Measurements from ENCODE around the gene DCC.
A peak's percentile ranks its signal among the peaks of the same experiment; 100 is the strongest.

DCC gene

GRCh38 chr18:53426666-53427184 lies 1086.7 kb downstream of the DCC start:
- TF ChIP-seq, protein P1, sequence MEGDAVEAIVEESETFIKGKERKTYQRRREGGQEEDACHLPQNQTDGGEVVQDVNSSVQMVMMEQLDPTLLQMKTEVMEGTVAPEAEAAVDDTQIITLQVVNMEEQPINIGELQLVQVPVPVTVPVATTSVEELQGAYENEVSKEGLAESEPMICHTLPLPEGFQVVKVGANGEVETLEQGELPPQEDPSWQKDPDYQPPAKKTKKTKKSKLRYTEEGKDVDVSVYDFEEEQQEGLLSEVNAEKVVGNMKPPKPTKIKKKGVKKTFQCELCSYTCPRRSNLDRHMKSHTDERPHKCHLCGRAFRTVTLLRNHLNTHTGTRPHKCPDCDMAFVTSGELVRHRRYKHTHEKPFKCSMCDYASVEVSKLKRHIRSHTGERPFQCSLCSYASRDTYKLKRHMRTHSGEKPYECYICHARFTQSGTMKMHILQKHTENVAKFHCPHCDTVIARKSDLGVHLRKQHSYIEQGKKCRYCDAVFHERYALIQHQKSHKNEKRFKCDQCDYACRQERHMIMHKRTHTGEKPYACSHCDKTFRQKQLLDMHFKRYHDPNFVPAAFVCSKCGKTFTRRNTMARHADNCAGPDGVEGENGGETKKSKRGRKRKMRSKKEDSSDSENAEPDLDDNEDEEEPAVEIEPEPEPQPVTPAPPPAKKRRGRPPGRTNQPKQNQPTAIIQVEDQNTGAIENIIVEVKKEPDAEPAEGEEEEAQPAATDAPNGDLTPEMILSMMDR (IDR thresholded peaks at IDR 0.05; ENCODE audit: low read depth, low read length): no peak
- DNase-seq: peak; percentile 13

DNA sequence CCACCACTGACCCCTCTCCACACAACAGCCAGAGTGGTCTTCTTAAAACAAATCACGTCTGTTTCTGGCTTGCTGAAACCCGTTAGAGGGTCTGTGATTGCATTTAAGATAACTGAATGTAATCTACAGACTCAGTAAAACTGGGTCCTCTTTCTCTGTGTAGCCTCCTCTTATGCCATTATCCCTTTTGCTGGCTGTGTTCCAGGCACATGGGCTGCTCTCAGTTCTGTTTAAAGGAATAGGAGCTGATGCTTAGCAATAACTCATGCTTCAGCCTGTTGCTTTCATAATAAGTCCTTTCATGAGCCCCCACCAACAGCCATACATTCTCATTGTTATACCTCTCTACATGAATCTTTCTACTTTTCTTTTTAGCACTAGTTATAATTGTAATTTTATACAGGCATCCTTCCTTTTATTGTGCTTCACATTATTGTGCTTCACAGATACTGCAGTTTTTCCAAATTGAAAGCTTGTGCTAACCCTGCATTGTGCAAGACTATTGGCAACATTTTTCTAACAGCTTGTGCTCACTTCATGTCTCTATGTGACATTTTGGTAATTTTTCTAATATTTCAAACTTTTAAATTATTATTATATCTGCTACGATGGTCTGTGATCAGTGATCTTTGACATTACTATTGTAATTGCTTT lies 1101.9 kb downstream of the DCC start:
- Histone ChIP-seq H3K9me3 (no peaks in the 10 kb centered on the region), H3K4me3 (ENCODE audit: low read depth, low read length) (no peak overlapping the region), H3K27me3 (no peaks in the 10 kb centered on the region), H3K36me3 (no peaks in the 10 kb centered on the region), H3K4me1 (peaks cover 4% of the 10 kb centered on the region; the same call in 1 of the 2 replicates)
- DNase-seq: peak; percentile 31
- TF ChIP-seq, protein P1 (IDR thresholded peaks at IDR 0.05; ENCODE audit: low read depth, low read length): no peak

More at GRCh38 chr18:53426666-53427184, 1086.7 kb downstream of the DCC start:
- H3K4me1 ChIP-seq: no peaks in the 10 kb centered on the region
- no peak overlapping the region for H3K4me3 ChIP-seq (ENCODE audit: low read depth, low read length)
- no peaks in the 10 kb centered on the region for H3K9me3 ChIP-seq
- no peaks in the 10 kb centered on the region for H3K36me3 ChIP-seq
- no peaks in the 10 kb centered on the region for H3K27me3 ChIP-seq

DNA sequence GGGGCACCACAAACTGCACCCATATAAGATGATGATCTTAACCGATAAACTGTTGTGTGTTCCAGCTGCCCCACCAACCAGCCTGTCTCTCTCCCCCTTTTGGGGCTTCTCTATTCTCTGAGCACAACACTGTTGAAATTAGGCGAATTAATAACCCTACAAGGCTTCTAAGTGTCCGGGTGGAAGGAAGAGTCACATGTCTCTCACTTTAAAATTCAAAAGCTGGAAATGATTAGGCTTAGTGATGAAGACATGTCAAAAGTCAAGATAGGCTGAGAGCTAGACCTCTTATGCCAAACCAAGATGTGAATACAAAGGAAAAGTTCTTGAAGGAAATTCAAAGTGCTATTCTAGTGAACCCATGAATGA lies 1102.4 kb downstream of the DCC start:
- Histone ChIP-seq H3K4me3 (ENCODE audit: low read depth, low read length) (no peak overlapping the region), H3K27me3 (no peaks in the 10 kb centered on the region), H3K36me3 (no peaks in the 10 kb centered on the region), H3K4me1 (peaks cover 4% of the 10 kb centered on the region; the same call in 1 of the 2 replicates), H3K9me3 (no peaks in the 10 kb centered on the region)
- TF ChIP-seq, protein P1 (IDR thresholded peaks at IDR 0.05; ENCODE audit: low read depth, low read length): no peak
- no peak for DNase-seq

DNA sequence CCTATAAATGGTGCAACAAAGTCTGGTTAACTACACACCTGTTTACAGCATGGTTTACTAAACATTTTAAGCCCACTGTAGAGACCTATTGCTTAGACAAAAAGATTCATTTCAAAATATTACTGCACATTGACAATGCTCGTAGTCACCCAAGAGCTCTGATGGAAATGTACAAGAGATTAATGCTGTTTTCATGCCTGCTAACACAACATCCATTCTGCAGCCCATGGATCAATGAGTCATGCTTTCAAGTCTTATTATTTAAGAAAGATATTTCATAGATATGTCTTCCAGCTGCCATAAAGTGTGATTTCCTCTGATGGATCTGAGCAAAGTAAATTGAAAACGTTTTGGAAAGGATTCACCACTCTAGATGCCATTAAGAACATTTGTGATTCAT lies 1103.3 kb downstream of the DCC start:
- Histone ChIP-seq H3K36me3 (no peaks in the 10 kb centered on the region), H3K9me3 (no peaks in the 10 kb centered on the region), H3K27me3 (no peaks in the 10 kb centered on the region), H3K4me3 (ENCODE audit: low read depth, low read length) (no peak overlapping the region), H3K4me1 (peaks cover 4% of the 10 kb centered on the region; the same call in 1 of the 2 replicates)
- DNase-seq: no peak
- TF ChIP-seq, protein P1 (IDR thresholded peaks at IDR 0.05; ENCODE audit: low read depth, low read length): no peak

GRCh38 chr18:53443831-53444230 lies 1103.8 kb downstream of the DCC start:
- TF ChIP-seq, protein P1 (IDR thresholded peaks at IDR 0.05; ENCODE audit: low read depth, low read length): no peak
- Histone ChIP-seq H3K27me3 (no peaks in the 10 kb centered on the region), H3K9me3 (no peaks in the 10 kb centered on the region), H3K4me3 (ENCODE audit: low read depth, low read length) (no peak overlapping the region), H3K4me1 (peaks cover 4% of the 10 kb centered on the region; the same call in 1 of the 2 replicates), H3K36me3 (no peaks in the 10 kb centered on the region)
- DNase-seq: no peak

- DNase-seq: no peak
- Histone ChIP-seq H3K27me3 (no peaks in the 10 kb centered on the region), H3K9me3 (no peaks in the 10 kb centered on the region), H3K4me3 (ENCODE audit: low read depth, low read length) (no peak overlapping the region), H3K36me3 (no peaks in the 10 kb centered on the region), H3K4me1 (no peaks in the 10 kb centered on the region)
- TF ChIP-seq, protein P1 (IDR thresholded peaks at IDR 0.05; ENCODE audit: low read depth, low read length): no peak
These were observed 1111.9 kb downstream of the DCC start for GRCh38 chr18:53451902-53452301.

Data from BE2C (cell line).